ENCODE data around the gene SPINK1.
"Not testable (repeated sequence)": the region's sequence is repeated elsewhere in the genome, so short reads cannot be mapped to it uniquely, and the experiment has no call there.

Gene SPINK1

GRCh38 chr5:147831465-147831864, at the start of gene SPINK1:
SPINK1 (minus strand) TSS chr5:147831671; CDS start chr5:147831577, 94 bp downstream.
- DNase-seq, result no peak

GRCh38 chr5:147880487-147880886, 49.0 kb upstream of the SPINK1 start:
- no peak for DNase-seq

DNA sequence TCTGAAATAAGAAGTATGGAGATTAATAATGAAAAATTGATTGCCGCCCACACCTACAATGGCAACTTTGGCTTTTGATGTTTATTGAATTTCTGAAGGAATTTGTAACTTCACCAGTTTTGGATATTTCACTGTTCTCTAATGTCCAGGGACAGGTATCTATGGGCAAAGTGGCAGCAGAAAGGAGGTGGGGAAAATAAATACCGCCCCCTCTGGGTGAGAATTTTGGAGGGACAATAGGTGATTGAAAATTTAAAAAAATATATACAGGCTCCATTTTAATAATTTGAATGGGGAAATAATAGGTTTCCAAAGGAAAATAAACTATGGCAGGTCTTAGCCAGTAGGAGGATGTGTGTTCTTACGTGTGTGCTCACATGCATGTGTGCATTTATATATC, 48.3 kb upstream of the SPINK1 start:
- DNase-seq, result no peak

DNA sequence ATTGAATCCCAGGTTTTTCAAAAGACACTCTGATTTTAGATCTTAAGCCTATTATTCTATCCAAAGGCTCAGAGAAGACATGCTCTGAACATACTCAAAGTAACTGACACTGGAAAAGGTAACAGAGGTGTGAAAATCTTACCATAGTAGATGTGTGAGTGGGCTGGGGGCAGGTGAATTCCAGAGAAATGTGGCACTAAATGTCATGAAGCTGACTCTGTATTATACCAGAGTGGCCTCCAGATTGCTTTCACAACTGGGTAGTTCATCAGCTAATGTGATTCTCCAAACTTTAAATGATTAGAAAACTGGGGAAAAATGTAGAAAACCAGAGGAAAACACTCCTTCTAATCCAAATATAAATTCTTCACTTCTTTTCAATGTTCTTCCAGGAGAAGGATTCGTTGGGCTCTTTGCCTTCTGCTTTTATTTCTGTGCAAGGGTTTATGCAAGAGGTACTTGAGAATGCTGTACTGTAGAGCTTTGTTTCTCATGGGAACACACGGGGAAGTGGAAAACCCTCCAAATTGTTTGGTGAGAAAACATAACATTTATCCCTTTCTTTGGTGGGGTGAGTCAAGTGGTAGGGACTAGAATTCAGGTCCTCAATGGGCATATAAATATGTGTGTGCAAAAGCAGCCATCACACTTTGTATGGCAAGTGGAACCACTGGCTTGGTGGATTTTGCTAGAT, 46.7 kb upstream of the SPINK1 start, which contains the start of gene SCGB3A2:
TSS of gene SCGB3A2 (plus strand) at position 646 of the 694 bp plus-strand sequence. CDS start 93 bp downstream, outside the sequence.
- DNase-seq, result no peak

- DNase-seq, result no peak
Measured at GRCh38 chr5:147876626-147877025, 45.2 kb upstream of the SPINK1 start.

GRCh38 chr5:147876141-147876540, 44.7 kb upstream of the SPINK1 start:
- no peak for DNase-seq

DNA sequence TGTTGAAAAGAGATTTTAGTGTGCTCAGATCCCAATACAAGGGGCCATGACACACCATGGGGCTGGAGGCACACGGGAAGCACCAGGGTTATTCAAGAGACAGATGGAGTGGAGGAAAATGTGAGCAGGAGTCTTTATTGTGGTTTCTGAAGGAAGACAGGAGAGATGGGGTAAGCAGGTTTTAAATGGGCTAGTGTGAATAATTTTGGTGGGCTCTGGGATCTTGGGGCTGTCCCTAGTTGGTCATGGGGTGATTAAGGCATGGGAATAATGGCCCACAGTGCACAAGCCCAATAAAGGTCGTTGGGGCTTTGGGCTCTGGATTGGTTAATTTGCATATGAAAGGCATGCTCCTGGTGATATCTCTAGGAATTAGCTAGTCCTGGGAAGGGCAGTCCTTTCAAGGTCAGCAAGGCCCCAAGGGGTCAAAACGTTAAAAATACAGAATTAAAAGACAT, 43.5 kb upstream of the SPINK1 start:
- DNase-seq, result no peak

GRCh38 chr5:147874118-147874875, 42.8 kb upstream of the SPINK1 start:
- DNase-seq, result not testable (repeated sequence)

GRCh38 chr5:147872744-147873435, 41.4 kb upstream of the SPINK1 start:
- DNase-seq, result not testable (repeated sequence)

DNA sequence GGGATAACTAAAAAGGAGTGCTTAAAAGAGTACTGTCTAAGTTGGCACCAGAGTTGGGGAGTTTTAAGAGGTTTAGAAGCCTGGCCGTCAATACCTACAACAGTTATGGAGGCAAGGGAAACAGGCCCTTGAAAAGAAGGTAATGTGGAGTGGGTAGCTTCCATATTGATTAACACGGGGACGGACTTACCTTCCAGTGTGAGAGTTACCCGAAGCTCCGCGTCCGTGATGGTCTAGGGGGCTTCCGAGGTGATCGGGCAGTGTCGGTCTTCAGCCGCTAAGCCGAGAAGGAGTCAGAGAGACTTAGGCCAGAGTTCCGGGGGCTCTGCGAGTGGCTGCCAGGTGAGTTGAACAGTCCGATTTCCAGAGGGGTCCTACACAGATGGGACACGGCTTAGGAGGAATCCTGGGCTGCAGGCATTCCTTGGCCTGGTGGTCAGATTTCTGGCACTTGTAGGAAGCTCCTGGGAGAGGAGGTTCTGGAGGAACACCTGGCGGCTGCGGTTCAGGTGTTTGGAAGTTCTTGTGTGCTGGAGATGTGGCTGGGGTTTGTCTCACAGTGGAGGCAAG, 40.6 kb upstream of the SPINK1 start:
- not testable (repeated sequence) for DNase-seq

DNA sequence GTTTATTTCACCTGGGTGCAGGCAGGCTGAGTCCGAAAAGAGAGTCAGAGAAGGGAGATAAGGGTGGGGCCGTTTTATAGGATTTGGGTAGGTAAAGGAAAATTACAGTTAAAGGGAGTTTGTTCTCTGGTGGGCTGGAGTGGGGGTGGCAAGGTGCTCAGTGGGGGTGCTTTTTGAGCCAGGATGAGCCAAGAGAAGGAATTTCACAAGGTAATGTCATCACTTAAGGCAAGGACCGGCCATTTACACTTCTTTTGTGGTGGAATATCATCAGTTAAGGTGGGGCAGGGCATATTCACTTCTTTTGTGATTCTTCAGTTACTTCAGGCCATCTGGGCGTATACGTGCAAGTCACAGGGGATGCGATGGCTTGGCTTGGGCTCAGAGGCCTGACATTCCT, 38.4 kb upstream of the SPINK1 start:
- DNase-seq, result not testable (repeated sequence)

- no peak for DNase-seq
Measured at GRCh38 chr5:147869112-147869511, 37.6 kb upstream of the SPINK1 start.

GRCh38 chr5:147863454-147864158, 32.1 kb upstream of the SPINK1 start:
- no peak for DNase-seq

- DNase-seq, result no peak
Measured at GRCh38 chr5:147860641-147861025, 29.2 kb upstream of the SPINK1 start.

GRCh38 chr5:147859962-147860640, 28.6 kb upstream of the SPINK1 start:
- no peak for DNase-seq

- no peak for DNase-seq
Measured at GRCh38 chr5:147858565-147858964, 27.1 kb upstream of the SPINK1 start.

GRCh38 chr5:147857302-147858129, 26.0 kb upstream of the SPINK1 start:
- no peak for DNase-seq

DNA sequence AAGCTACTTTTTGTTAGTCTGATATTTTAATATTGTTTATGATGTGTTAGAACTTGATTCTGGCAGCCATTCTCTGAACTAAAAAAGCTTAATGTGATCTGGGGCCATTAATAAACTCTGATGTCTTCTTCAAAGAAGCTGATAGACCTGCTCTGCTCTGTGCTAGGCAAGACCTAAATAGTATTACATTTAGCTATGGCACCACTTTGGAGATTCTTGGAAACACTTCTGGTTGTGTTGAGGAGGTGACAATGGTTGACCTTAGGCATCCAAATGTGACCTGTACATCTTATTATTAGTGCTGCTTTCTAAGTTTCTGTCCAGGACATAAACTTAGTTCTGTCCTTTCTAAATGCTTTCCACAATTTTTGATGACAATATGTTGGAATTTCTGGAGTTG, 25.3 kb upstream of the SPINK1 start:
- DNase-seq, result no peak

DNA sequence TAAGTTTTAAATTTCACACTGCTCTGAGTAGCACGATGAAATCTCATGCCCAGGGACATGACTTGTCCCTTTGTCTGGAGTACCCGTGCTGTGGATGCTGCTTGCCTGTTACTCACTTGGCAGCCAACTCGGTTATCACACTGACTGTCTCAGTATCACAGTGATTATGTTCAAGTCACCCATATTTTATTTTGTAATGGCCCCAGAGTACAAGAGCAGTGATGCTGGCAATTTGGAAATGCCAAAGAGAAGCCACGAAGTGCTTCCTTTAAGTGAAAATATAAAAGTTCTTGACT, 24.3 kb upstream of the SPINK1 start:
- no peak for DNase-seq

DNA sequence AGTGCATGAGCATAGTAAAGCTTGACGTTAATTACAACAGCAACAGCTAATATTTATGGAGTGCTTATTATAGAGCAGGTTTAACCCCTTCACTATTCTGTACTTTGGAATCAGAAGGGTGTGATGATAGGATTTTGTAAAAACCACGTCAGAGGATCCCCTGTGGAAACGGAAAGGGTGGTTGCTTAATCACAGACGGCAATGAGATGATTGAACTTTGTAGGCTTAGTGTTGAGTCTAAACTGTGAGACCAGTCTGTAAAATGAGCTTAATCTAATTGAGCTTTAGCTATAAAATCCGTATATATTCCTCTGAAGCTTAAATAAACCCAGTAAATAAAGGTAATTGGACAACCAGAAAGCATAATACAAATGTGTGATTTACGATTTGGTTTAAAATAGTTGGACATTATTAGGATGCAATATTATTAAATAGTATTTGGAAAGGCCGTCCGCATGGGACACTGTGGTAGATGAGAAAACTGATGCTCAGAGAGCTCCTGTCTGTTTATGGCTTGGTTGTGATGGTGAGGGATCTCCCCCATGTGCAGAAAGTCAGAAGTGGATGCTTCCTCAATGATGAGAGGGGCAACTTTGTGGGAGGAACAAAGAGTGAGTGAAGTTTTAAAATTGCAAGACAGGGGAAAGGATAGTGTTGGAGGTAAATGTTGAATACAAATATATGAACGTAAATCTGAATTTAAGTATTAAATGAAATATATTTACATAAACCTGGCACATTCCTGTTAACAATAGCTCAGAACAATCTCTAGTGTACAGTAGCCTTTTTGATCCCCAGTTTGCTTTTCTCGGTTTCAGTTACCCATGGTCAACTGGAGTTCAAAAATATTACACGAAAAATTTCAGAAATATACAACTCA, 23.7 kb upstream of the SPINK1 start:
- DNase-seq, result no peak

All from NCI-H446 treated with DMSO at 0.1 percent for 48 hours (cell line).